GM23338 (cell line): Measurements from ENCODE around the gene SLC22A9. TPM values are rescaled to one million over a fixed set of nuclear protein-coding genes. Genes with fewer than 3 reads are reported as not detected.

Experiments
- ATAC-seq: fragments of 200-7000 bp; cut with Tn5 transposase; 3 replicates; pipeline ENCODE4 v1.9.1; 2020
- DNase-seq: peaks from one replicate; pipeline ENCODE4 v3.0.0-alpha.2; 2015; ENCODE audit warnings: low spot score
- H2AFZ ChIP-seq: fragments of 200-600 bp; sonication (generic); 2 replicates; pipeline ENCODE4 v1.8.0; 2016; ENCODE audit warnings: antibody characterized with exemption, mild to moderate bottlenecking, moderate library complexity
- H3F3A ChIP-seq: fragments of 200-600 bp; sonication (generic); replicated peaks from 2 replicates; pipeline ENCODE4 v1.8.0; 2017; ENCODE audit warnings: antibody characterized with exemption, mixed run types, low read depth
- H3K27ac ChIP-seq: fragments of 200-600 bp; sonication (generic); 2 replicates; pipeline ENCODE4 v1.6.1; 2016; ENCODE audit warnings: low read depth
- H3K27me3 ChIP-seq: fragments of 200-600 bp; sonication (generic); 2 replicates; pipeline ENCODE4 v1.8.0; 2016; ENCODE audit warnings: mild to moderate bottlenecking, mixed run types, moderate library complexity; ENCODE audit not compliant: insufficient read depth
- H3K36me3 ChIP-seq: fragments of 200-600 bp; sonication (generic); 2 replicates; pipeline ENCODE4 v1.8.0; 2016; ENCODE audit warnings: mild to moderate bottlenecking; ENCODE audit not compliant: insufficient read depth
- H3K4me1 ChIP-seq: fragments of 200-600 bp; sonication (generic); 2 replicates; pipeline ENCODE4 v1.8.0; 2016; ENCODE audit warnings: mild to moderate bottlenecking, moderate library complexity; ENCODE audit not compliant: insufficient read depth
- H3K4me2 ChIP-seq: fragments of 200-600 bp; sonication (generic); 2 replicates; pipeline ENCODE4 v1.7.1; 2017; ENCODE audit warnings: mixed run types
- H3K4me3 ChIP-seq: fragments of 200-600 bp; sonication (generic); 2 replicates; pipeline ENCODE4 v1.6.1; 2016; ENCODE audit warnings: mixed run types
- H3K79me2 ChIP-seq: fragments of 200-600 bp; sonication (generic); replicated peaks from 2 replicates; pipeline ENCODE4 v1.8.0; 2017; ENCODE audit warnings: mild to moderate bottlenecking; ENCODE audit not compliant: insufficient read depth
- H3K9me2 ChIP-seq: fragments of 200-600 bp; sonication (generic); 2 replicates; pipeline ENCODE4 v1.8.0; 2017; ENCODE audit not compliant: insufficient read depth
- H4K20me1 ChIP-seq: fragments of 200-600 bp; sonication (generic); replicated peaks from 2 replicates; pipeline ENCODE4 v1.8.0; 2017; ENCODE audit warnings: mild to moderate bottlenecking; ENCODE audit not compliant: insufficient read depth
- H3K27ac Mint-ChIP-seq: 2 replicates; pipeline ENCODE4 v1.8.0; 2020; ENCODE audit warnings: inconsistent platforms, mild to moderate bottlenecking, moderate library complexity, mixed read lengths
- H3K27me3 Mint-ChIP-seq: 3 replicates; pipeline ENCODE4 v1.8.0; 2022; ENCODE audit warnings: low read depth, mild to moderate bottlenecking, moderate library complexity, mixed read lengths, inconsistent platforms; ENCODE audit not compliant: insufficient read depth, poor library complexity
- H3K36me3 Mint-ChIP-seq: 3 replicates; pipeline ENCODE4 v1.8.0; 2021; ENCODE audit warnings: low read depth, mild to moderate bottlenecking, inconsistent platforms, moderate library complexity, mixed read lengths
- H3K4me1 Mint-ChIP-seq: 3 replicates; pipeline ENCODE4 v1.8.0; 2020; ENCODE audit warnings: mild to moderate bottlenecking, inconsistent platforms, mixed read lengths
- H3K4me3 Mint-ChIP-seq: 3 replicates; pipeline ENCODE4 v1.8.0; 2021; ENCODE audit warnings: moderate library complexity, mild to moderate bottlenecking, inconsistent platforms, mixed read lengths
- H3K9me3 Mint-ChIP-seq: 3 replicates; pipeline ENCODE4 v1.8.0; 2020; ENCODE audit warnings: moderate library complexity, mild to moderate bottlenecking, inconsistent platforms, mixed read lengths
- CREB1 ChIP-seq: fragments of 250-450 bp; sonication (Bioruptor Pico); IDR thresholded peaks from 2 replicates; pipeline ENCODE4 v1.5.0; 2020; ENCODE audit warnings: low read depth, mild to moderate bottlenecking, moderate library complexity
- EZH2 ChIP-seq: fragments of 200-600 bp; sonication (generic); IDR thresholded peaks from one replicate; pipeline ENCODE4 v1.8.0; 2017; ENCODE audit warnings: antibody characterized with exemption, mild to moderate bottlenecking, low read depth; ENCODE audit not compliant: unreplicated experiment
- EZH2phosphoT487 ChIP-seq: fragments of 200-600 bp; sonication (generic); IDR thresholded peaks from one replicate; pipeline ENCODE4 v1.8.1; 2018; ENCODE audit warnings: antibody characterized with exemption; ENCODE audit not compliant: unreplicated experiment
- JUNB ChIP-seq: IDR thresholded peaks from one replicate; pipeline ENCODE4 v1.6.1; 2016; ENCODE audit warnings: antibody characterized with exemption; ENCODE audit not compliant: unreplicated experiment
- NANOG ChIP-seq: IDR thresholded peaks from 2 replicates; pipeline ENCODE4 v1.6.1; 2016; ENCODE audit warnings: antibody characterized with exemption, borderline replicate concordance
- POLR2AphosphoS5 ChIP-seq: IDR thresholded peaks from 2 replicates; pipeline ENCODE4 v1.6.1; 2016; ENCODE audit warnings: antibody characterized with exemption, low read depth
- STAT1 ChIP-seq: IDR thresholded peaks from one replicate; pipeline ENCODE4 v1.6.1; 2016; ENCODE audit warnings: antibody characterized with exemption; ENCODE audit not compliant: unreplicated experiment
- ZNF114 ChIP-seq: fragments of 250-450 bp; sonication (Bioruptor Pico); IDR thresholded peaks from 2 replicates; pipeline ENCODE4 v1.5.0; 2020; ENCODE audit warnings: mild to moderate bottlenecking, moderate library complexity
- ZNF331 ChIP-seq: fragments of 250-450 bp; sonication (Bioruptor Pico); IDR thresholded peaks from 2 replicates; pipeline ENCODE4 v1.5.0; 2020; ENCODE audit warnings: low read depth, mild to moderate bottlenecking, moderate library complexity
- polyA plus RNA-seq: library from polyadenylated mRNA; unstranded; fragments of >200 nt; fragmentation: Nextera tagmentation; extraction: Ambion mirVana; gene quantifications from 2 replicates; pipeline ENCODE4 v1.2.1, GENCODE V29; 2016
- total RNA-seq: library from RNA; depleted of rRNA; stranded (reverse); fragments of >200 nt; shearing (Covaris generic); gene quantifications from 2 replicates; pipeline ENCODE4 v1.2.3, GENCODE V29; 2014
- TF ChIP-seq, protein P1 (sequence below): IDR thresholded peaks from 2 replicates; pipeline ENCODE4 v1.6.1; 2016; ENCODE audit warnings: antibody characterized with exemption
- TF ChIP-seq, protein P2 (sequence below): fragments of 250-450 bp; sonication (Bioruptor Pico); IDR thresholded peaks from 2 replicates; pipeline ENCODE4 v1.5.0; 2020; ENCODE audit warnings: mild to moderate bottlenecking, moderate library complexity
- TF ChIP-seq, protein P3 (sequence below): IDR thresholded peaks from one replicate; pipeline ENCODE4 v1.6.1; 2018; ENCODE audit warnings: antibody characterized with exemption; ENCODE audit not compliant: unreplicated experiment
- TF ChIP-seq, protein P4 (sequence below), 2 experiments: fragments of 200-600 bp in 1 of 2; sonication (generic) in 1 of 2; conservative IDR thresholded peaks; 2 replicates each; pipeline versions ENCODE4 v1.5.1 to v1.6.1; 2016 to 2017; ENCODE audit warnings: antibody characterized with exemption in 2 of 2, low read depth in 2 of 2, mild to moderate bottlenecking in 2 of 2, moderate library complexity in 1 of 2

SLC22A9 gene
- total and polyA plus RNA-seq, 2 experiments from 2014 or later: not detected

- H3K4me1 Mint-ChIP-seq: no peaks in the 10 kb centered on the region
- Histone ChIP-seq H4K20me1 (no peaks in the 10 kb centered on the region), H3K36me3 (no peaks in the 10 kb centered on the region), H3K79me2 (no peaks in the 10 kb centered on the region), H3K4me1 (no peaks in the 10 kb centered on the region), H3K4me2 (no peak overlapping the region), H3K4me3 (no peak overlapping the region), H3K27ac (no peak overlapping the region), H2AFZ (peak overlapping the region; percentile 66; the same call in 1 of the 2 replicates), H3F3A (no peaks in the 10 kb centered on the region), H3K9me2 (0 out of 2 replicates have a peak, but pooled peaks cover 4% of the 10 kb centered on the region), H3K27me3 (no peaks in the 10 kb centered on the region)
- TF ChIP-seq POLR2AphosphoS5 (no peak), EZH2 (no peak), ZNF331 (CRISPR knock-in tag) (no peak), EZH2phosphoT487 (no peak), ZNF114 (CRISPR knock-in tag) (no peak), CREB1 (no peak), STAT1 (no peak), JUNB (no peak), NANOG (no peak)
- TF ChIP-seq, protein P1, sequence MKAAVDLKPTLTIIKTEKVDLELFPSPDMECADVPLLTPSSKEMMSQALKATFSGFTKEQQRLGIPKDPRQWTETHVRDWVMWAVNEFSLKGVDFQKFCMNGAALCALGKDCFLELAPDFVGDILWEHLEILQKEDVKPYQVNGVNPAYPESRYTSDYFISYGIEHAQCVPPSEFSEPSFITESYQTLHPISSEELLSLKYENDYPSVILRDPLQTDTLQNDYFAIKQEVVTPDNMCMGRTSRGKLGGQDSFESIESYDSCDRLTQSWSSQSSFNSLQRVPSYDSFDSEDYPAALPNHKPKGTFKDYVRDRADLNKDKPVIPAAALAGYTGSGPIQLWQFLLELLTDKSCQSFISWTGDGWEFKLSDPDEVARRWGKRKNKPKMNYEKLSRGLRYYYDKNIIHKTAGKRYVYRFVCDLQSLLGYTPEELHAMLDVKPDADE: no peak
- TF ChIP-seq, protein P2, sequence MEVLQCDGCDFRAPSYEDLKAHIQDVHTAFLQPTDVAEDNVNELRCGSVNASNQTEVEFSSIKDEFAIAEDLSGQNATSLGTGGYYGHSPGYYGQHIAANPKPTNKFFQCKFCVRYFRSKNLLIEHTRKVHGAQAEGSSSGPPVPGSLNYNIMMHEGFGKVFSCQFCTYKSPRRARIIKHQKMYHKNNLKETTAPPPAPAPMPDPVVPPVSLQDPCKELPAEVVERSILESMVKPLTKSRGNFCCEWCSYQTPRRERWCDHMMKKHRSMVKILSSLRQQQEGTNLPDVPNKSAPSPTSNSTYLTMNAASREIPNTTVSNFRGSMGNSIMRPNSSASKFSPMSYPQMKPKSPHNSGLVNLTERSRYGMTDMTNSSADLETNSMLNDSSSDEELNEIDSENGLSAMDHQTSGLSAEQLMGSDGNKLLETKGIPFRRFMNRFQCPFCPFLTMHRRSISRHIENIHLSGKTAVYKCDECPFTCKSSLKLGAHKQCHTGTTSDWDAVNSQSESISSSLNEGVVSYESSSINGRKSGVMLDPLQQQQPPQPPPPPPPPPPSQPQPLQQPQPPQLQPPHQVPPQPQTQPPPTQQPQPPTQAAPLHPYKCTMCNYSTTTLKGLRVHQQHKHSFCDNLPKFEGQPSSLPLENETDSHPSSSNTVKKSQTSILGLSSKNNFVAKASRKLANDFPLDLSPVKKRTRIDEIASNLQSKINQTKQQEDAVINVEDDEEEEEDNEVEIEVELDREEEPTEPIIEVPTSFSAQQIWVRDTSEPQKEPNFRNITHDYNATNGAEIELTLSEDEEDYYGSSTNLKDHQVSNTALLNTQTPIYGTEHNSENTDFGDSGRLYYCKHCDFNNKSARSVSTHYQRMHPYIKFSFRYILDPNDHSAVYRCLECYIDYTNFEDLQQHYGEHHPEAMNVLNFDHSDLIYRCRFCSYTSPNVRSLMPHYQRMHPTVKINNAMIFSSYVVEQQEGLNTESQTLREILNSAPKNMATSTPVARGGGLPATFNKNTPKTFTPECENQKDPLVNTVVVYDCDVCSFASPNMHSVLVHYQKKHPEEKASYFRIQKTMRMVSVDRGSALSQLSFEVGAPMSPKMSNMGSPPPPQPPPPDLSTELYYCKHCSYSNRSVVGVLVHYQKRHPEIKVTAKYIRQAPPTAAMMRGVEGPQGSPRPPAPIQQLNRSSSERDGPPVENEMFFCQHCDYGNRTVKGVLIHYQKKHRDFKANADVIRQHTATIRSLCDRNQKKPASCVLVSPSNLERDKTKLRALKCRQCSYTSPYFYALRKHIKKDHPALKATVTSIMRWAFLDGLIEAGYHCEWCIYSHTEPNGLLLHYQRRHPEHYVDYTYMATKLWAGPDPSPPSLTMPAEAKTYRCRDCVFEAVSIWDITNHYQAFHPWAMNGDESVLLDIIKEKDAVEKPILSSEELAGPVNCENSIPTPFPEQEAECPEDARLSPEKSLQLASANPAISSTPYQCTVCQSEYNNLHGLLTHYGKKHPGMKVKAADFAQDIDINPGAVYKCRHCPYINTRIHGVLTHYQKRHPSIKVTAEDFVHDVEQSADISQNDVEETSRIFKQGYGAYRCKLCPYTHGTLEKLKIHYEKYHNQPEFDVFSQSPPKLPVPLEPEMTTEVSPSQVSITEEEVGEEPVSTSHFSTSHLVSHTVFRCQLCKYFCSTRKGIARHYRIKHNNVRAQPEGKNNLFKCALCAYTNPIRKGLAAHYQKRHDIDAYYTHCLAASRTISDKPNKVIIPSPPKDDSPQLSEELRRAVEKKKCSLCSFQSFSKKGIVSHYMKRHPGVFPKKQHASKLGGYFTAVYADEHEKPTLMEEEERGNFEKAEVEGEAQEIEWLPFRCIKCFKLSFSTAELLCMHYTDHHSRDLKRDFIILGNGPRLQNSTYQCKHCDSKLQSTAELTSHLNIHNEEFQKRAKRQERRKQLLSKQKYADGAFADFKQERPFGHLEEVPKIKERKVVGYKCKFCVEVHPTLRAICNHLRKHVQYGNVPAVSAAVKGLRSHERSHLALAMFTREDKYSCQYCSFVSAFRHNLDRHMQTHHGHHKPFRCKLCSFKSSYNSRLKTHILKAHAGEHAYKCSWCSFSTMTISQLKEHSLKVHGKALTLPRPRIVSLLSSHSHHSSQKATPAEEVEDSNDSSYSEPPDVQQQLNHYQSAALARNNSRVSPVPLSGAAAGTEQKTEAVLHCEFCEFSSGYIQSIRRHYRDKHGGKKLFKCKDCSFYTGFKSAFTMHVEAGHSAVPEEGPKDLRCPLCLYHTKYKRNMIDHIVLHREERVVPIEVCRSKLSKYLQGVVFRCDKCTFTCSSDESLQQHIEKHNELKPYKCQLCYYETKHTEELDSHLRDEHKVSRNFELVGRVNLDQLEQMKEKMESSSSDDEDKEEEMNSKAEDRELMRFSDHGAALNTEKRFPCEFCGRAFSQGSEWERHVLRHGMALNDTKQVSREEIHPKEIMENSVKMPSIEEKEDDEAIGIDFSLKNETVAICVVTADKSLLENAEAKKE (CRISPR knock-in tag): no peak
- TF ChIP-seq, protein P3, sequence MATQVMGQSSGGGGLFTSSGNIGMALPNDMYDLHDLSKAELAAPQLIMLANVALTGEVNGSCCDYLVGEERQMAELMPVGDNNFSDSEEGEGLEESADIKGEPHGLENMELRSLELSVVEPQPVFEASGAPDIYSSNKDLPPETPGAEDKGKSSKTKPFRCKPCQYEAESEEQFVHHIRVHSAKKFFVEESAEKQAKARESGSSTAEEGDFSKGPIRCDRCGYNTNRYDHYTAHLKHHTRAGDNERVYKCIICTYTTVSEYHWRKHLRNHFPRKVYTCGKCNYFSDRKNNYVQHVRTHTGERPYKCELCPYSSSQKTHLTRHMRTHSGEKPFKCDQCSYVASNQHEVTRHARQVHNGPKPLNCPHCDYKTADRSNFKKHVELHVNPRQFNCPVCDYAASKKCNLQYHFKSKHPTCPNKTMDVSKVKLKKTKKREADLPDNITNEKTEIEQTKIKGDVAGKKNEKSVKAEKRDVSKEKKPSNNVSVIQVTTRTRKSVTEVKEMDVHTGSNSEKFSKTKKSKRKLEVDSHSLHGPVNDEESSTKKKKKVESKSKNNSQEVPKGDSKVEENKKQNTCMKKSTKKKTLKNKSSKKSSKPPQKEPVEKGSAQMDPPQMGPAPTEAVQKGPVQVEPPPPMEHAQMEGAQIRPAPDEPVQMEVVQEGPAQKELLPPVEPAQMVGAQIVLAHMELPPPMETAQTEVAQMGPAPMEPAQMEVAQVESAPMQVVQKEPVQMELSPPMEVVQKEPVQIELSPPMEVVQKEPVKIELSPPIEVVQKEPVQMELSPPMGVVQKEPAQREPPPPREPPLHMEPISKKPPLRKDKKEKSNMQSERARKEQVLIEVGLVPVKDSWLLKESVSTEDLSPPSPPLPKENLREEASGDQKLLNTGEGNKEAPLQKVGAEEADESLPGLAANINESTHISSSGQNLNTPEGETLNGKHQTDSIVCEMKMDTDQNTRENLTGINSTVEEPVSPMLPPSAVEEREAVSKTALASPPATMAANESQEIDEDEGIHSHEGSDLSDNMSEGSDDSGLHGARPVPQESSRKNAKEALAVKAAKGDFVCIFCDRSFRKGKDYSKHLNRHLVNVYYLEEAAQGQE: no peak
- TF ChIP-seq, protein P4, sequence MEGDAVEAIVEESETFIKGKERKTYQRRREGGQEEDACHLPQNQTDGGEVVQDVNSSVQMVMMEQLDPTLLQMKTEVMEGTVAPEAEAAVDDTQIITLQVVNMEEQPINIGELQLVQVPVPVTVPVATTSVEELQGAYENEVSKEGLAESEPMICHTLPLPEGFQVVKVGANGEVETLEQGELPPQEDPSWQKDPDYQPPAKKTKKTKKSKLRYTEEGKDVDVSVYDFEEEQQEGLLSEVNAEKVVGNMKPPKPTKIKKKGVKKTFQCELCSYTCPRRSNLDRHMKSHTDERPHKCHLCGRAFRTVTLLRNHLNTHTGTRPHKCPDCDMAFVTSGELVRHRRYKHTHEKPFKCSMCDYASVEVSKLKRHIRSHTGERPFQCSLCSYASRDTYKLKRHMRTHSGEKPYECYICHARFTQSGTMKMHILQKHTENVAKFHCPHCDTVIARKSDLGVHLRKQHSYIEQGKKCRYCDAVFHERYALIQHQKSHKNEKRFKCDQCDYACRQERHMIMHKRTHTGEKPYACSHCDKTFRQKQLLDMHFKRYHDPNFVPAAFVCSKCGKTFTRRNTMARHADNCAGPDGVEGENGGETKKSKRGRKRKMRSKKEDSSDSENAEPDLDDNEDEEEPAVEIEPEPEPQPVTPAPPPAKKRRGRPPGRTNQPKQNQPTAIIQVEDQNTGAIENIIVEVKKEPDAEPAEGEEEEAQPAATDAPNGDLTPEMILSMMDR (conservative IDR thresholded peaks at IDR 0.05; ENCODE audit: low read depth in 2 of 2): no peak
- ATAC-seq: no peak
- DNase-seq: no peak
- no peak overlapping the region for H3K27ac Mint-ChIP-seq
- no peak overlapping the region for H3K4me3 Mint-ChIP-seq
- H3K27me3 Mint-ChIP-seq: no peaks in the 10 kb centered on the region
- H3K9me3 Mint-ChIP-seq: no peaks in the 10 kb centered on the region
- H3K36me3 Mint-ChIP-seq: no peaks in the 10 kb centered on the region
These were observed 34.8 kb downstream of the SLC22A9 start for GRCh38 chr11:63404161-63404935.
